ENCODE results near the gene PPM1H. TPM values are rescaled to one million over a fixed set of nuclear protein-coding genes. Genes with fewer than 3 reads are reported as not detected.

PPM1H gene
- total and polyA plus RNA-seq, 2 of the 8 experiments (the other 6 are each of a cell fraction or from before 2014, with no cell fraction given): 16.4 to 36.1 TPM

DNA sequence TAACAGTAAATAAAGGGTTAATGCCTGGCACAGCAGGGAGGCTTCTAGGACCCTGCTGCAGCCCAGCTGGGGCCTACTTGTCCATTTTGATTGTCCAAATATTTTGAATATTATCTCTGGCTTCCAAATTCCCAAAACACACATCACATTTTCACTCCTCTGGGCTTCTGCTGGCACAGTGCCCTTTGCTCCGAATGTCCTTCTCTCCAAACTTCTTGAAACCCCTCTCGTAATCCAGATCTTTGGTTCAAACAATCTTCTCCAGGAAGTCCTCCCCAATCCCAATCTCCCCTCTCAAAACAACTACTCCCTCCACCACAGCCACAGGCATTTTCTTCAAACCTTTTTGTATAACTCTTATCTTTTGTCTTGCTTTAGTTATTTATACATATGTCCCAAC, 225.6 kb downstream of the PPM1H start (continued):
- TF ChIP-seq TAF1 (IDR thresholded peaks at IDR 0.05; ENCODE audit: low read depth, low read length): no peak
- TF ChIP-seq, protein P1, sequence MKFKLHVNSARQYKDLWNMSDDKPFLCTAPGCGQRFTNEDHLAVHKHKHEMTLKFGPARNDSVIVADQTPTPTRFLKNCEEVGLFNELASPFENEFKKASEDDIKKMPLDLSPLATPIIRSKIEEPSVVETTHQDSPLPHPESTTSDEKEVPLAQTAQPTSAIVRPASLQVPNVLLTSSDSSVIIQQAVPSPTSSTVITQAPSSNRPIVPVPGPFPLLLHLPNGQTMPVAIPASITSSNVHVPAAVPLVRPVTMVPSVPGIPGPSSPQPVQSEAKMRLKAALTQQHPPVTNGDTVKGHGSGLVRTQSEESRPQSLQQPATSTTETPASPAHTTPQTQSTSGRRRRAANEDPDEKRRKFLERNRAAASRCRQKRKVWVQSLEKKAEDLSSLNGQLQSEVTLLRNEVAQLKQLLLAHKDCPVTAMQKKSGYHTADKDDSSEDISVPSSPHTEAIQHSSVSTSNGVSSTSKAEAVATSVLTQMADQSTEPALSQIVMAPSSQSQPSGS (IDR thresholded peaks at IDR 0.05; ENCODE audit: low read length): no peak
